ENCODE results near the gene CCDC152. TPM values are rescaled to one million over a fixed set of nuclear protein-coding genes. Genes with fewer than 3 reads are reported as not detected.

Gene CCDC152
- total and polyA plus RNA-seq, 2 of the 13 experiments (the other 11 are each of a cell fraction or from before 2014, with no cell fraction given): 0.20 to 0.36 TPM

DNA sequence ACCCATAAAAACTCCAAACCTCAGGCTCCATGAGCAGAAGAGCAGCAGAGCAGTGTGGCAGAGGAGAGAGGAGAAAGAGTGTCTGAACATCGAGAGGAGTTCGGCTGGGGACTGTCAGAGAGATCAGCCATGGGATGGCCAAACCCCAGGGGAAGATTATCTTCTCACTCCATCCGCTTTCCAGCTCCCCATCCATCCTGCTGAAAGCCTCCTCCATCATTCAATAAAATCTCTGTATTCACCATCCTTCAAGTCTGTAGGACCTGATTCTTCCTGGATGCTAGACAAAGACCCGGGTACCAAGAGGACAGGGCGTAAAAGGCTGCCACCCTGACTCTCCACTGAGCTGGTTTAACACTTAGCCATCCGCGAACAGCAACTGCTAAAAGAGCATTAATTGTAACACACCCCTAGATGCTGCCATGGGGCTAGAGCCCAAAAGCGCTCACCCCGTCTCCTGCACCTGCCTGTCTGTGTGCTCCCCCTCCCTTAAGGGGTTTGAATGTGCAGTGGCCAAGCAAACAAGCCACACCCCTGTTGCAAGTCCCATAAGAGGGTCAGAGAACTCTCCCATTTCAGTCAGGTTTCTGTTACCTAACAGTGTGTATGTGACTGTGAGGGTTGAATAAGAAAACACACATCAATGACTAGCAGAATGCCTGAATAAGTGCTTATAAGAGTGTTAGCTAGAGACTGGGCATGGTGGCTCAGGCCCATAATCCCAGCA is 69.0 kb downstream of the CCDC152 start (continued):
- TF ChIP-seq ZNF703 (CRISPR knock-in tag; IDR thresholded peaks at IDR 0.05; ENCODE audit: borderline replicate concordance) (no peak), HDAC2 (CRISPR knock-in tag; IDR thresholded peaks at IDR 0.05) (peak; percentile 17; the same call in 1 of the 2 replicates), GLI4 (CRISPR knock-in tag; IDR thresholded peaks at IDR 0.05; ENCODE audit: borderline replicate concordance) (no peak), ZNF224 (CRISPR knock-in tag; IDR thresholded peaks at IDR 0.05) (no peak), FOXA3 (CRISPR knock-in tag; IDR thresholded peaks at IDR 0.05) (peak; percentile 29; the same call in 1 of the 2 replicates), ZSCAN25 (CRISPR knock-in tag; IDR thresholded peaks at IDR 0.05) (no peak), SAP130 (CRISPR knock-in tag; IDR thresholded peaks at IDR 0.05; ENCODE audit: low read depth) (peak; percentile 55), ZBTB38 (CRISPR knock-in tag; IDR thresholded peaks at IDR 0.05) (peak; percentile 91), ZBTB21 (CRISPR knock-in tag; IDR thresholded peaks at IDR 0.05) (no peak), ATF4 (CRISPR knock-in tag; IDR thresholded peaks at IDR 0.05) (no peak), ZFX (CRISPR knock-in tag; IDR thresholded peaks at IDR 0.05; ENCODE audit: low read depth) (0 out of 2 replicates have a peak, but pooled peaks have one; percentile 13), KLF12 (CRISPR knock-in tag; IDR thresholded peaks at IDR 0.05; ENCODE audit: borderline replicate concordance) (no peak), MNT (IDR thresholded peaks at IDR 0.05) (no peak), HDAC1 (CRISPR knock-in tag; IDR thresholded peaks at IDR 0.05) (no peak), RXRB (CRISPR knock-in tag; IDR thresholded peaks at IDR 0.05; ENCODE audit: borderline replicate concordance) (peak; percentile 43; the same call in 1 of the 2 replicates)
- TF ChIP-seq, protein P1, sequence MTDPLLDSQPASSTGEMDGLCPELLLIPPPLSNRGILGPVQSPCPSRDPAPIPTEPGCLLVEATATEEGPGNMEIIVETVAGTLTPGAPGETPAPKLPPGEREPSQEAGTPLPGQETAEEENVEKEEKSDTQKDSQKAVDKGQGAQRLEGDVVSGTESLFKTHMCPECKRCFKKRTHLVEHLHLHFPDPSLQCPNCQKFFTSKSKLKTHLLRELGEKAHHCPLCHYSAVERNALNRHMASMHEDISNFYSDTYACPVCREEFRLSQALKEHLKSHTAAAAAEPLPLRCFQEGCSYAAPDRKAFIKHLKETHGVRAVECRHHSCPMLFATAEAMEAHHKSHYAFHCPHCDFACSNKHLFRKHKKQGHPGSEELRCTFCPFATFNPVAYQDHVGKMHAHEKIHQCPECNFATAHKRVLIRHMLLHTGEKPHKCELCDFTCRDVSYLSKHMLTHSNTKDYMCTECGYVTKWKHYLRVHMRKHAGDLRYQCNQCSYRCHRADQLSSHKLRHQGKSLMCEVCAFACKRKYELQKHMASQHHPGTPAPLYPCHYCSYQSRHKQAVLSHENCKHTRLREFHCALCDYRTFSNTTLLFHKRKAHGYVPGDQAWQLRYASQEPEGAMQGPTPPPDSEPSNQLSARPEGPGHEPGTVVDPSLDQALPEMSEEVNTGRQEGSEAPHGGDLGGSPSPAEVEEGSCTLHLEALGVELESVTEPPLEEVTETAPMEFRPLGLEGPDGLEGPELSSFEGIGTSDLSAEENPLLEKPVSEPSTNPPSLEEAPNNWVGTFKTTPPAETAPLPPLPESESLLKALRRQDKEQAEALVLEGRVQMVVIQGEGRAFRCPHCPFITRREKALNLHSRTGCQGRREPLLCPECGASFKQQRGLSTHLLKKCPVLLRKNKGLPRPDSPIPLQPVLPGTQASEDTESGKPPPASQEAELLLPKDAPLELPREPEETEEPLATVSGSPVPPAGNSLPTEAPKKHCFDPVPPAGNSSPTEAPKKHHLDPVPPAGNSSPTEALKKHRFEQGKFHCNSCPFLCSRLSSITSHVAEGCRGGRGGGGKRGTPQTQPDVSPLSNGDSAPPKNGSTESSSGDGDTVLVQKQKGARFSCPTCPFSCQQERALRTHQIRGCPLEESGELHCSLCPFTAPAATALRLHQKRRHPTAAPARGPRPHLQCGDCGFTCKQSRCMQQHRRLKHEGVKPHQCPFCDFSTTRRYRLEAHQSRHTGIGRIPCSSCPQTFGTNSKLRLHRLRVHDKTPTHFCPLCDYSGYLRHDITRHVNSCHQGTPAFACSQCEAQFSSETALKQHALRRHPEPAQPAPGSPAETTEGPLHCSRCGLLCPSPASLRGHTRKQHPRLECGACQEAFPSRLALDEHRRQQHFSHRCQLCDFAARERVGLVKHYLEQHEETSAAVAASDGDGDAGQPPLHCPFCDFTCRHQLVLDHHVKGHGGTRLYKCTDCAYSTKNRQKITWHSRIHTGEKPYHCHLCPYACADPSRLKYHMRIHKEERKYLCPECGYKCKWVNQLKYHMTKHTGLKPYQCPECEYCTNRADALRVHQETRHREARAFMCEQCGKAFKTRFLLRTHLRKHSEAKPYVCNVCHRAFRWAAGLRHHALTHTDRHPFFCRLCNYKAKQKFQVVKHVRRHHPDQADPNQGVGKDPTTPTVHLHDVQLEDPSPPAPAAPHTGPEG (CRISPR knock-in tag; IDR thresholded peaks at IDR 0.05): no peak
- TF ChIP-seq, protein P2, sequence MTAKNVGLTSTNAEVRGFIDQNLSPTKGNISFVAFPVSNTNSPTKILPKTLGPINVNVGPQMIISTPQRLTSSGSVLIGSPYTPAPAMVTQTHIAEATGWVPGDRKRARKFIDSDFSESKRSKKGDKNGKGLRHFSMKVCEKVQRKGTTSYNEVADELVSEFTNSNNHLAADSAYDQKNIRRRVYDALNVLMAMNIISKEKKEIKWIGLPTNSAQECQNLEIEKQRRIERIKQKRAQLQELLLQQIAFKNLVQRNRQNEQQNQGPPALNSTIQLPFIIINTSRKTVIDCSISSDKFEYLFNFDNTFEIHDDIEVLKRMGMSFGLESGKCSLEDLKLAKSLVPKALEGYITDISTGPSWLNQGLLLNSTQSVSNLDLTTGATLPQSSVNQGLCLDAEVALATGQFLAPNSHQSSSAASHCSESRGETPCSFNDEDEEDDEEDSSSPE (CRISPR knock-in tag; IDR thresholded peaks at IDR 0.05): no peak
- TF ChIP-seq, protein P3, sequence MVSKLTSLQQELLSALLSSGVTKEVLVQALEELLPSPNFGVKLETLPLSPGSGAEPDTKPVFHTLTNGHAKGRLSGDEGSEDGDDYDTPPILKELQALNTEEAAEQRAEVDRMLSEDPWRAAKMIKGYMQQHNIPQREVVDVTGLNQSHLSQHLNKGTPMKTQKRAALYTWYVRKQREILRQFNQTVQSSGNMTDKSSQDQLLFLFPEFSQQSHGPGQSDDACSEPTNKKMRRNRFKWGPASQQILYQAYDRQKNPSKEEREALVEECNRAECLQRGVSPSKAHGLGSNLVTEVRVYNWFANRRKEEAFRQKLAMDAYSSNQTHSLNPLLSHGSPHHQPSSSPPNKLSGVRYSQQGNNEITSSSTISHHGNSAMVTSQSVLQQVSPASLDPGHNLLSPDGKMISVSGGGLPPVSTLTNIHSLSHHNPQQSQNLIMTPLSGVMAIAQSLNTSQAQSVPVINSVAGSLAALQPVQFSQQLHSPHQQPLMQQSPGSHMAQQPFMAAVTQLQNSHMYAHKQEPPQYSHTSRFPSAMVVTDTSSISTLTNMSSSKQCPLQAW (CRISPR knock-in tag; IDR thresholded peaks at IDR 0.05): 0 out of 2 replicates have a peak, but pooled peaks have one; percentile 39

Data from HepG2 (cell line).